K562 (cell line): ENCODE results near the gene C2CD2L. TPM values are rescaled to one million over a fixed set of nuclear protein-coding genes. Genes with fewer than 3 reads are reported as not detected.

Source experiments
- CBX3 ChIP-seq, 2 experiments: IDR thresholded peaks; 1 replicate in 1 of 2; 2 replicates in 1 of 2; pipeline ENCODE4 v1.6.1; 2012; ENCODE audit warnings: inconsistent platforms in 2 of 2, low read length in 2 of 2, borderline replicate concordance in 1 of 2, control low read depth in 1 of 2
- DACH1 ChIP-seq: fragments of 450-650 bp; IDR thresholded peaks from 2 replicates; pipeline ENCODE4 v1.6.1; 2018; ENCODE audit not compliant: partially characterized antibody
- KLF6 ChIP-seq: fragments of 250-450 bp; sonication (Bioruptor Pico); IDR thresholded peaks from 2 replicates; pipeline ENCODE4 v1.4.0; 2020; ENCODE audit warnings: mild to moderate bottlenecking, moderate library complexity, borderline replicate concordance
- MCM5 ChIP-seq: fragments of 450-650 bp; IDR thresholded peaks from 2 replicates; pipeline ENCODE4 v1.6.1; 2016; ENCODE audit warnings: low read depth
- NFE2 ChIP-seq: IDR thresholded peaks from 2 replicates; pipeline ENCODE4 v1.6.1; 2014; ENCODE audit warnings: antibody characterized with exemption, low read depth
- NR2C2 ChIP-seq, 2 experiments: fragments of 200-800 bp in 1 of 2; sonication (Bioruptor generic) in 1 of 2; sonication (generic) in 1 of 2; formaldehyde crosslinking in 1 of 2; IDR thresholded peaks; 2 replicates each; pipeline versions ENCODE4 v1.6.1 to v1.8.0; 2016 to 2022; ENCODE audit warnings: mild to moderate bottlenecking in 1 of 2, missing compliant biosample characterization in 1 of 2, missing genetic modification characterization in 1 of 2, missing genetic modification reagents in 1 of 2
- NR4A1 ChIP-seq, 2 experiments: fragments of 250-450 bp in 1 of 2; fragments of 450-650 bp in 1 of 2; sonication (Bioruptor Pico) in 1 of 2; IDR thresholded peaks; 2 replicates each; pipeline versions ENCODE4 v1.4.0 to v1.6.1; 2016 to 2020; ENCODE audit warnings: mild to moderate bottlenecking in 2 of 2, missing compliant biosample characterization in 1 of 2, missing genetic modification characterization in 1 of 2, moderate library complexity in 1 of 2
- PBX2 ChIP-seq, 2 experiments: IDR thresholded peaks in 1 of 2; conservative IDR thresholded peaks in 1 of 2; 2 replicates each; pipeline ENCODE4 v1.6.1; 2016; ENCODE audit warnings: low read depth in 2 of 2, mild to moderate bottlenecking in 1 of 2, missing compliant biosample characterization in 1 of 2, missing genetic modification characterization in 1 of 2, moderate library complexity in 1 of 2
- SAFB ChIP-seq: fragments of 200-400 bp; formaldehyde crosslinking; IDR thresholded peaks from 2 replicates; pipeline ENCODE4 v1.6.1; 2017; ENCODE audit warnings: low read depth, low read length, borderline replicate concordance
- SNIP1 ChIP-seq: fragments of 450-650 bp; IDR thresholded peaks from 2 replicates; pipeline ENCODE4 v1.7.1; 2017; ENCODE audit warnings: low read depth, mild to moderate bottlenecking
- SRSF7 ChIP-seq: fragments of 200-400 bp; formaldehyde crosslinking; optimal IDR thresholded peaks from 2 replicates; pipeline ENCODE3; 2017; ENCODE audit warnings: mild to moderate bottlenecking, low read depth, low read length
- TCF7 ChIP-seq: sonication (generic); IDR thresholded peaks from 2 replicates; pipeline ENCODE4 v1.6.1; 2016; ENCODE audit warnings: antibody characterized with exemption, borderline replicate concordance
- ZNF740 ChIP-seq, 3 experiments: fragments of 200-800 bp in 1 of 3; sonication (Bioruptor generic) in 1 of 3; sonication (generic) in 1 of 3; formaldehyde crosslinking in 1 of 3; IDR thresholded peaks; 2 replicates each; pipeline versions ENCODE4 v1.6.1 to v1.8.0; 2016 to 2022; ENCODE audit warnings: mild to moderate bottlenecking in 2 of 3, missing compliant biosample characterization in 2 of 3, missing genetic modification characterization in 2 of 3, missing genetic modification reagents in 1 of 3
- polyA plus RNA-seq, 8 experiments: library from polyadenylated mRNA; depleted of rRNA in 4 of 8; stranded (reverse) in 5 of 8; unstranded in 3 of 8; fragments of >200 nt; fragmentation: Nextera tagmentation in 2 of 8; fragmentation: Illumina TruSeq in 1 of 8; extraction: Ambion mirVana in 2 of 8; extraction: Trizol in 1 of 8; gene quantifications; 2 replicates each; pipeline versions ENCODE4 v1.2.1 to v1.2.3, GENCODE V29; 2011 to 2014; ENCODE audit warnings: inconsistent platforms in 1 of 8, missing spikeins in 1 of 8
- total RNA-seq, 7 experiments: library from RNA; depleted of rRNA in 6 of 7; stranded (reverse); fragments of >200 nt in 6 of 7; fragmentation: Illumina TruSeq in 2 of 7; extraction: Trizol in 2 of 7; gene quantifications; 2 replicates each; pipeline versions ENCODE4 v1.2.1 to v1.2.3, GENCODE V29; 2011 to 2021; ENCODE audit warnings: low replicate concordance in 1 of 7
- TF ChIP-seq, protein P1 (sequence below): IDR thresholded peaks from 2 replicates; pipeline ENCODE4 v1.6.1; 2016; ENCODE audit warnings: missing genetic modification characterization, missing compliant biosample characterization
- TF ChIP-seq, protein P2 (sequence below): sonication (generic); formaldehyde crosslinking; IDR thresholded peaks from 2 replicates; pipeline ENCODE4 v1.9.0; 2022; ENCODE audit warnings: mild to moderate bottlenecking, missing genetic modification reagents
- TF ChIP-seq, protein P3 (sequence below): fragments of 450-650 bp; IDR thresholded peaks from 2 replicates; pipeline ENCODE4 v1.6.1; 2014; ENCODE audit warnings: low read depth, mild to moderate bottlenecking, moderate library complexity, borderline replicate concordance

C2CD2L gene
- total and polyA plus RNA-seq, 9 of the 15 experiments (the other 6 are each of a cell fraction or from before 2014, with no cell fraction given): 0.66 to 41.2 (median 14.8) TPM

GRCh38 chr11:119095066-119095880, 11.9 kb upstream of the C2CD2L start (continued):
- TF ChIP-seq NR2C2 (CRISPR knock-in tag; IDR thresholded peaks at IDR 0.05): peak; percentile 88
- TF ChIP-seq NR2C2 (tag; IDR thresholded peaks at IDR 0.05): peak; percentile 80
- TF ChIP-seq SNIP1: no peak
- TF ChIP-seq DACH1: no peak
- TF ChIP-seq TCF7: no peak
- no peak for TF ChIP-seq ZNF740 (CRISPR knock-in tag; IDR thresholded peaks at IDR 0.05)
- no peak for TF ChIP-seq ZNF740 (tag; IDR thresholded peaks at IDR 0.05)
- peak; percentile 82 for TF ChIP-seq SRSF7
- TF ChIP-seq NR4A1 (CRISPR knock-in tag; IDR thresholded peaks at IDR 0.05): peak; percentile 24; the same call in 1 of the 2 replicates
- TF ChIP-seq NR4A1 (tag; IDR thresholded peaks at IDR 0.05): peak; percentile 58; the same call in 1 of the 2 replicates
- no peak; a peak in 1 of 3 replicates for TF ChIP-seq CBX3 (IDR thresholded peaks at IDR 0.05; ENCODE audit: borderline replicate concordance in 1 of 2, low read length in 2 of 2)
- TF ChIP-seq, protein P1, sequence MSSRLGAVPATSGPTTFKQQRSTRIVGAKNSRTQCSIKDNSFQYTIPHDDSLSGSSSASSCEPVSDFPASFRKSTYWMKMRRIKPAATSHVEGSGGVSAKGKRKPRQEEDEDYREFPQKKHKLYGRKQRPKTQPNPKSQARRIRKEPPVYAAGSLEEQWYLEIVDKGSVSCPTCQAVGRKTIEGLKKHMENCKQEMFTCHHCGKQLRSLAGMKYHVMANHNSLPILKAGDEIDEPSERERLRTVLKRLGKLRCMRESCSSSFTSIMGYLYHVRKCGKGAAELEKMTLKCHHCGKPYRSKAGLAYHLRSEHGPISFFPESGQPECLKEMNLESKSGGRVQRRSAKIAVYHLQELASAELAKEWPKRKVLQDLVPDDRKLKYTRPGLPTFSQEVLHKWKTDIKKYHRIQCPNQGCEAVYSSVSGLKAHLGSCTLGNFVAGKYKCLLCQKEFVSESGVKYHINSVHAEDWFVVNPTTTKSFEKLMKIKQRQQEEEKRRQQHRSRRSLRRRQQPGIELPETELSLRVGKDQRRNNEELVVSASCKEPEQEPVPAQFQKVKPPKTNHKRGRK: no peak
- TF ChIP-seq, protein P2, sequence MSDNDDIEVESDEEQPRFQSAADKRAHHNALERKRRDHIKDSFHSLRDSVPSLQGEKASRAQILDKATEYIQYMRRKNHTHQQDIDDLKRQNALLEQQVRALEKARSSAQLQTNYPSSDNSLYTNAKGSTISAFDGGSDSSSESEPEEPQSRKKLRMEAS: peak; percentile 84
- 0 out of 2 replicates have a peak, but pooled peaks have one; percentile 16 for TF ChIP-seq PBX2 (CRISPR knock-in tag; IDR thresholded peaks at IDR 0.05; ENCODE audit: low read depth)
- no peak; the same call in none of the 2 replicates for TF ChIP-seq PBX2 (tag; conservative IDR thresholded peaks at IDR 0.05; ENCODE audit: low read depth)
- no peak for TF ChIP-seq KLF6 (CRISPR knock-in tag)
- TF ChIP-seq SAFB: peak; percentile 42; the same call in 1 of the 2 replicates
- TF ChIP-seq, protein P3, sequence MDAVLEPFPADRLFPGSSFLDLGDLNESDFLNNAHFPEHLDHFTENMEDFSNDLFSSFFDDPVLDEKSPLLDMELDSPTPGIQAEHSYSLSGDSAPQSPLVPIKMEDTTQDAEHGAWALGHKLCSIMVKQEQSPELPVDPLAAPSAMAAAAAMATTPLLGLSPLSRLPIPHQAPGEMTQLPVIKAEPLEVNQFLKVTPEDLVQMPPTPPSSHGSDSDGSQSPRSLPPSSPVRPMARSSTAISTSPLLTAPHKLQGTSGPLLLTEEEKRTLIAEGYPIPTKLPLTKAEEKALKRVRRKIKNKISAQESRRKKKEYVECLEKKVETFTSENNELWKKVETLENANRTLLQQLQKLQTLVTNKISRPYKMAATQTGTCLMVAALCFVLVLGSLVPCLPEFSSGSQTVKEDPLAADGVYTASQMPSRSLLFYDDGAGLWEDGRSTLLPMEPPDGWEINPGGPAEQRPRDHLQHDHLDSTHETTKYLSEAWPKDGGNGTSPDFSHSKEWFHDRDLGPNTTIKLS: peak; percentile 69; the same call in 1 of the 2 replicates
- no peak for TF ChIP-seq MCM5
- no peak for TF ChIP-seq NFE2
